ENCODE data around the gene ALCAM. TPM values are rescaled to one million over a fixed set of nuclear protein-coding genes. Genes with fewer than 3 reads are reported as not detected.

The ALCAM gene
- polyA plus RNA-seq, 3 donors, result 7.1 to 8.0 (median 7.9) TPM

GRCh38 chr3:105328338-105328730, 38.4 kb upstream of the ALCAM start:
- no peak for DNase-seq
- H3K36me3 ChIP-seq (replicated peaks in 1 of 2; ENCODE audit: control insufficient read depth in 1 of 2, insufficient read depth in 2 of 2, low read length in 2 of 2), result no peaks in the 10 kb centered on the region
- no peak overlapping the region for H3K4me3 ChIP-seq (replicated peaks in 1 of 3; ENCODE audit: low read depth in 2 of 3, low read length in 3 of 3)
- H3K27me3 ChIP-seq (ENCODE audit: control insufficient read depth in 2 of 2, insufficient read depth in 2 of 2, low read length in 2 of 2), result no peaks in the 10 kb centered on the region
- Mint-ChIP-seq H3K27me3 (ENCODE audit: low read depth in 3 of 3) (peaks cover 0 to 2% (median 0%) of the 10 kb centered on the region in 3 donors), H3K36me3 (no peaks in the 10 kb centered on the region), H3K27ac (peak overlapping the region in 5 of 7 donors; percentile 51 to 91 (median 81)), H3K9me3 (peaks cover 1 to 8% (median 2%) of the 10 kb centered on the region in 7 donors), H3K4me3 (no peak overlapping the region), H3K4me1 (peaks cover 25% of the 10 kb centered on the region)
- H2AFZ ChIP-seq (ENCODE audit: insufficient read depth, low read depth, low read length, poor library complexity, severe bottlenecking), result no peak overlapping the region
- intact Hi-C loops (cut with micrococcal nuclease), result no loop called here
- H3K4me1 ChIP-seq (ENCODE audit: control insufficient read depth in 1 of 2, insufficient read depth in 2 of 2, low read length in 2 of 2), result peaks cover 16 to 37% of the 10 kb centered on the region in 2 donors
- TF ChIP-seq, protein P1, sequence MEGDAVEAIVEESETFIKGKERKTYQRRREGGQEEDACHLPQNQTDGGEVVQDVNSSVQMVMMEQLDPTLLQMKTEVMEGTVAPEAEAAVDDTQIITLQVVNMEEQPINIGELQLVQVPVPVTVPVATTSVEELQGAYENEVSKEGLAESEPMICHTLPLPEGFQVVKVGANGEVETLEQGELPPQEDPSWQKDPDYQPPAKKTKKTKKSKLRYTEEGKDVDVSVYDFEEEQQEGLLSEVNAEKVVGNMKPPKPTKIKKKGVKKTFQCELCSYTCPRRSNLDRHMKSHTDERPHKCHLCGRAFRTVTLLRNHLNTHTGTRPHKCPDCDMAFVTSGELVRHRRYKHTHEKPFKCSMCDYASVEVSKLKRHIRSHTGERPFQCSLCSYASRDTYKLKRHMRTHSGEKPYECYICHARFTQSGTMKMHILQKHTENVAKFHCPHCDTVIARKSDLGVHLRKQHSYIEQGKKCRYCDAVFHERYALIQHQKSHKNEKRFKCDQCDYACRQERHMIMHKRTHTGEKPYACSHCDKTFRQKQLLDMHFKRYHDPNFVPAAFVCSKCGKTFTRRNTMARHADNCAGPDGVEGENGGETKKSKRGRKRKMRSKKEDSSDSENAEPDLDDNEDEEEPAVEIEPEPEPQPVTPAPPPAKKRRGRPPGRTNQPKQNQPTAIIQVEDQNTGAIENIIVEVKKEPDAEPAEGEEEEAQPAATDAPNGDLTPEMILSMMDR (IDR thresholded peaks at IDR 0.05), result no peak
- no peaks in the 10 kb centered on the region for H3K9me3 ChIP-seq (replicated peaks in 1 of 2; ENCODE audit: control insufficient read depth in 1 of 2, insufficient read depth in 1 of 2, low read length in 2 of 2)
- H3K9ac ChIP-seq (ENCODE audit: insufficient read depth, low read length, poor library complexity, severe bottlenecking), result no peak overlapping the region
- peak overlapping the region; percentile 36 for H3K4me2 ChIP-seq (replicated peaks; ENCODE audit: extremely low read depth, low read length, poor library complexity, severe bottlenecking)
- peak overlapping the region in 1 of 2 donors; percentile 53 for H3K27ac ChIP-seq (ENCODE audit: low read depth in 1 of 2, low read length in 2 of 2)
- no peaks in the 10 kb centered on the region for H4K20me1 ChIP-seq (ENCODE audit: insufficient read depth, low read length)
- WGBS (ENCODE audit: insufficient coverage), result 88% methylated on average over 1 of the region's 2 CpGs
- H3K79me2 ChIP-seq (ENCODE audit: insufficient read depth, low read length), result no peaks in the 10 kb centered on the region

- H3K4me1 Mint-ChIP-seq, result peaks cover 32% of the 10 kb centered on the region
- TF ChIP-seq, protein P1 (IDR thresholded peaks at IDR 0.05), result no peak
Measured at GRCh38 chr3:105332961-105333360, 33.7 kb upstream of the ALCAM start.

More at GRCh38 chr3:105332961-105333360, 33.7 kb upstream of the ALCAM start:
- H3K36me3 ChIP-seq (replicated peaks in 1 of 2; ENCODE audit: control insufficient read depth in 1 of 2, insufficient read depth in 2 of 2, low read length in 2 of 2), result no peaks in the 10 kb centered on the region
- no CpG with 5 or more reads among the region's 1 CpG for WGBS (ENCODE audit: insufficient coverage)
- peaks cover 0 to 7% (median 2%) of the 10 kb centered on the region in 7 donors for H3K9me3 Mint-ChIP-seq
- H3K9me3 ChIP-seq (replicated peaks in 1 of 2; ENCODE audit: control insufficient read depth in 1 of 2, insufficient read depth in 1 of 2, low read length in 2 of 2), result no peaks in the 10 kb centered on the region
- no peaks in the 10 kb centered on the region for H4K20me1 ChIP-seq (ENCODE audit: insufficient read depth, low read length)
- H2AFZ ChIP-seq (ENCODE audit: insufficient read depth, low read depth, low read length, poor library complexity, severe bottlenecking), result no peak overlapping the region
- intact Hi-C loops (cut with micrococcal nuclease), result loop anchor here in 1 of 2 donors (5.0 kb wide), 1 partner anchor 34 kb away; the partner anchor contains the start of gene ALCAM
- no peak overlapping the region for H3K27ac ChIP-seq (ENCODE audit: low read depth in 1 of 2, low read length in 2 of 2)
- no peak overlapping the region for H3K4me3 Mint-ChIP-seq
- no peak overlapping the region for H3K9ac ChIP-seq (ENCODE audit: insufficient read depth, low read length, poor library complexity, severe bottlenecking)
- peaks cover 16 to 43% of the 10 kb centered on the region in 2 donors for H3K4me1 ChIP-seq (ENCODE audit: control insufficient read depth in 1 of 2, insufficient read depth in 2 of 2, low read length in 2 of 2)
- H3K4me2 ChIP-seq (replicated peaks; ENCODE audit: extremely low read depth, low read length, poor library complexity, severe bottlenecking), result no peak overlapping the region
- H3K27ac Mint-ChIP-seq, result no peak overlapping the region
- no peak overlapping the region for H3K4me3 ChIP-seq (replicated peaks in 1 of 3; ENCODE audit: low read depth in 2 of 3, low read length in 3 of 3)
- H3K79me2 ChIP-seq (ENCODE audit: insufficient read depth, low read length), result no peaks in the 10 kb centered on the region
- no peaks in the 10 kb centered on the region for H3K27me3 Mint-ChIP-seq (ENCODE audit: low read depth in 3 of 3)
- H3K36me3 Mint-ChIP-seq, result no peaks in the 10 kb centered on the region
- DNase-seq, result no peak
- H3K27me3 ChIP-seq (ENCODE audit: control insufficient read depth in 2 of 2, insufficient read depth in 2 of 2, low read length in 2 of 2), result no peaks in the 10 kb centered on the region

Data from CD14-positive monocyte (primary cell).